Fibroblast of the aortic adventitia (primary cell): Measurements from ENCODE around the gene GRIK4. TPM values are rescaled to one million over a fixed set of nuclear protein-coding genes. Genes with fewer than 3 reads are reported as not detected.

Experiments
- DNase-seq: peaks from one replicate; pipeline ENCODE4 v3.0.0-alpha.2; 2010; ENCODE audit warnings: low read depth
- H3K4me3 ChIP-seq: 2 replicates; pipeline ENCODE4 v1.5.1; 2011; ENCODE audit warnings: low read depth, mild to moderate bottlenecking, control low read depth, low read length, moderate library complexity
- total RNA-seq: library from RNA; depleted of rRNA; stranded (reverse); fragments of >200 nt; gene quantifications from 2 replicates; pipeline ENCODE4 v1.2.3, GENCODE V29; 2012; ENCODE audit warnings: low replicate concordance
- TF ChIP-seq, protein P1 (sequence below): IDR thresholded peaks from 2 replicates; pipeline ENCODE4 v1.5.1; 2011; ENCODE audit warnings: mild to moderate bottlenecking, low read length, control low read depth, inconsistent platforms; ENCODE audit not compliant: insufficient read depth

The GRIK4 gene
- total RNA-seq, 1 donor, result not detected

DNA sequence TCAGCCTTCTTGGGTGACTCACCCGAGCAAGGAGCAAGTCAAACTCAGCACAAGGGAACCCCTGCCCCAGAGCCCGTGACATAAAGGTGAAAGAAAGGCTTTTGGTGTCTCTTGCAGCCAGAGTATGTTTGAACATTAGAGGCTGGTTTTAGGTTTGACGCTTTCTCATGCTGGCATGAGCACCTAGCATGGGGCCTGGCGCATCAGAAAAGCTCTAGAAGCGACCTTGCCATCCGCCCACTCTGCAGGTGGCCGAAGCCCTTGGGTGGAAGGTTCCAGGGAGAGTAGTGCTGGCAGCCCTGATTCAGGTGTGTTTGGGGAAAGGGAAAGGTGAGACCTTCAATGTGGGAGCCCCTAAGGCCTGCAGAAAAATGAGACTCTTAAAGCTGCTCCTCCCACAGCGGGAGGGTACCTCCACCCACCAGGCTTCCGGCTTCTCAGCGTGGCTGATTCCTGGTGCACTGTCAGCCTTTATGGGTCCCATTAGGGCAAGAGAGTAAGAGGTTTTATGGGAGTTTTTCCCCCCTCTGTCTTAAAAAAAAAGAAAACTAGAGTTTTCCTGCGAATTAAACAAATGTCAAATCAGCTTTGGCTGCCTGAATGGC is 88.4 kb downstream of the GRIK4 start:
- TF ChIP-seq, protein P1, sequence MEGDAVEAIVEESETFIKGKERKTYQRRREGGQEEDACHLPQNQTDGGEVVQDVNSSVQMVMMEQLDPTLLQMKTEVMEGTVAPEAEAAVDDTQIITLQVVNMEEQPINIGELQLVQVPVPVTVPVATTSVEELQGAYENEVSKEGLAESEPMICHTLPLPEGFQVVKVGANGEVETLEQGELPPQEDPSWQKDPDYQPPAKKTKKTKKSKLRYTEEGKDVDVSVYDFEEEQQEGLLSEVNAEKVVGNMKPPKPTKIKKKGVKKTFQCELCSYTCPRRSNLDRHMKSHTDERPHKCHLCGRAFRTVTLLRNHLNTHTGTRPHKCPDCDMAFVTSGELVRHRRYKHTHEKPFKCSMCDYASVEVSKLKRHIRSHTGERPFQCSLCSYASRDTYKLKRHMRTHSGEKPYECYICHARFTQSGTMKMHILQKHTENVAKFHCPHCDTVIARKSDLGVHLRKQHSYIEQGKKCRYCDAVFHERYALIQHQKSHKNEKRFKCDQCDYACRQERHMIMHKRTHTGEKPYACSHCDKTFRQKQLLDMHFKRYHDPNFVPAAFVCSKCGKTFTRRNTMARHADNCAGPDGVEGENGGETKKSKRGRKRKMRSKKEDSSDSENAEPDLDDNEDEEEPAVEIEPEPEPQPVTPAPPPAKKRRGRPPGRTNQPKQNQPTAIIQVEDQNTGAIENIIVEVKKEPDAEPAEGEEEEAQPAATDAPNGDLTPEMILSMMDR, result no peak
- H3K4me3 ChIP-seq, result no peak overlapping the region
- no peak for DNase-seq

DNA sequence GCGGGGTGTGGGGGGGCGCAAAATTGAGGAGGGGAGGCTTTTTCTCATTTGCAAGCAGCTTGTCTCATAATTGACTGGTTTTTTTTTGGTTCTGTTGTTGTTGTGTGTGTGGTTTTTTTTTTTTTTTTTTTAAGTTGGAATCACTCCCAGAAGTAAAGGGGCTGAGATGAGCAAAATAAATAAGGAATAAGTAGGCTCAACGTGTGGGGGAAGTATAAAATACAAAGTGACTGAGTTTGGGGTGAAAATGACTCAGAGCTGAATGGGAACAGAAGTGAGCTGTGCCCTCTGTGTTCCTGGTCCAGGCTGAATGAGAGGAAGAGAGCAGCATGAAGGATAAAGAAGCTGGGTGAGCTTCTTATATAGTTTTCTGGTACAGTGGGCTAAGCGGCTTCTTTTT is 90.0 kb downstream of the GRIK4 start:
- DNase-seq, result no peak
- TF ChIP-seq, protein P1, result no peak
- H3K4me3 ChIP-seq, result no peak overlapping the region

GRCh38 chr11:120603071-120603470 is 91.5 kb downstream of the GRIK4 start:
- H3K4me3 ChIP-seq, result no peak overlapping the region
- TF ChIP-seq, protein P1, result no peak
- DNase-seq, result no peak

DNA sequence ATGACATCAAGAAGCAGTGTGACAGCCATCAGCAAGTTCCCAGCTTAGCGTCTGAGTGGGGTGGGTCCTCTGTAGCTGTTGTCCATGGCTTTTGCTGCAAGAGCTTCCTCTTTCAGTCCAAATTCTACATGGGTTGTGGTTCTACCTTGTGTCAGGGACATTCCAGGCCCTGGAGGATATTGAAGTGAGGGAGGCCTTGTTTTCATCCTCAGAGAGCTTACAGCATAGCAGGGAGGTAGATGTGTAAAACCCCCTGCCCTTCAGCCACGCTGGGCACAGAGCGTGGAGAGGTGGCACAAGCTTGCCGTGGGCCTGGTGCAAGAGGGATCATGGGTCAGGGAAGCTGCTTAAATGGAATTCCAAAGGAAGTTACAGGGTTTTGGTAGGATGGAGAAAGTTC is 93.9 kb downstream of the GRIK4 start:
- no peak overlapping the region for H3K4me3 ChIP-seq
- DNase-seq, result no peak
- TF ChIP-seq, protein P1, result no peak

GRCh38 chr11:120606211-120607010 is 94.9 kb downstream of the GRIK4 start:
- no peak overlapping the region for H3K4me3 ChIP-seq
- no peak for DNase-seq
- TF ChIP-seq, protein P1, result no peak

- TF ChIP-seq, protein P1, result no peak
- DNase-seq, result no peak
- H3K4me3 ChIP-seq, result no peak overlapping the region
These were observed 96.5 kb downstream of the GRIK4 start for GRCh38 chr11:120608061-120608460.
